Common myeloid progenitor, CD34-positive (primary cell): ENCODE measurements around the gene CDC123.

Experiments used
- CTCF ChIA-PET: fragments of 350-600 bp; sonication (Branson Sonifier 250); formaldehyde crosslinking; loops from one replicate; lab custom pipeline; 2021; ENCODE audit warnings: antibody characterized with exemption; lab: Charles Lee
- POLR2A ChIA-PET: fragments of 350-600 bp; sonication (Branson Sonifier 250); formaldehyde crosslinking; loops from one replicate; lab custom pipeline; 2021; ENCODE audit warnings: antibody characterized with exemption; lab: Charles Lee
- DNase-seq, 3 donors: peaks; one replicate each; pipeline versions ENCODE4 v3.0.0 to v3.0.0-alpha.2; 2013
- H3K27ac ChIP-seq, 2 experiments: 1 replicate in 1 of 2; 2 replicates in 1 of 2; pipeline ENCODE4 v1.7.0; 2013; ENCODE audit warnings: inconsistent platforms in 2 of 2, low read length in 2 of 2, mild to moderate bottlenecking in 2 of 2, low read depth in 1 of 2, moderate library complexity in 1 of 2; ENCODE audit not compliant: severe bottlenecking in 2 of 2, insufficient read depth in 1 of 2, poor library complexity in 1 of 2
- H3K27me3 ChIP-seq, 5 experiments: replicated peaks in 2 of 5; 1 replicate in 3 of 5; 2 replicates in 2 of 5; pipeline versions ENCODE4 v1.6.1 to v1.7.0; 2013; ENCODE audit warnings: low read length in 4 of 5, mild to moderate bottlenecking in 2 of 5, moderate library complexity in 2 of 5, inconsistent platforms in 1 of 5; ENCODE audit not compliant: insufficient read depth in 5 of 5, control insufficient read depth in 4 of 5
- H3K36me3 ChIP-seq, 4 experiments: 1 replicate in 2 of 4; 2 replicates in 2 of 4; pipeline versions ENCODE4 v1.6.1 to v1.7.0; 2013; ENCODE audit warnings: low read length in 3 of 4, control low read depth in 1 of 4, mild to moderate bottlenecking in 1 of 4; ENCODE audit not compliant: control insufficient read depth in 4 of 4, insufficient read depth in 4 of 4
- H3K4me1 ChIP-seq, 4 experiments: 1 replicate in 3 of 4; 2 replicates in 1 of 4; pipeline versions ENCODE4 v1.6.1 to v1.7.1; 2013; ENCODE audit warnings: low read length in 3 of 4, mild to moderate bottlenecking in 3 of 4, control low read depth in 1 of 4, inconsistent platforms in 1 of 4, moderate library complexity in 1 of 4; ENCODE audit not compliant: control insufficient read depth in 4 of 4, insufficient read depth in 4 of 4; ENCODE audit errors: control extremely low read depth in 1 of 4
- H3K4me3 ChIP-seq, 7 experiments: 1 replicate in 4 of 7; 2 replicates in 3 of 7; pipeline versions ENCODE4 v1.5.1 to v1.7.0; 2013; ENCODE audit warnings: mild to moderate bottlenecking in 7 of 7, low read length in 6 of 7, moderate library complexity in 6 of 7, inconsistent platforms in 2 of 7, low read depth in 2 of 7, control low read depth in 1 of 7; ENCODE audit not compliant: insufficient read depth in 4 of 7, control insufficient read depth in 1 of 7; ENCODE audit errors: extremely low read depth in 1 of 7
- H3K9me3 ChIP-seq, 5 experiments: 1 replicate in 4 of 5; 2 replicates in 1 of 5; pipeline versions ENCODE4 v1.6.1 to v1.7.1; 2013; ENCODE audit warnings: low read length in 4 of 5, mild to moderate bottlenecking in 2 of 5, inconsistent platforms in 1 of 5, low read depth in 1 of 5, moderate library complexity in 1 of 5; ENCODE audit not compliant: control insufficient read depth in 4 of 5, insufficient read depth in 2 of 5; ENCODE audit errors: control extremely low read depth in 1 of 5
- WGBS: methylation state at CpG from one replicate; pipeline ENCODE4 v1.1.5; 2013; ENCODE audit not compliant: insufficient coverage; 5-methylcytosine and 5-hydroxymethylcytosine counted together

Gene CDC123

DNA sequence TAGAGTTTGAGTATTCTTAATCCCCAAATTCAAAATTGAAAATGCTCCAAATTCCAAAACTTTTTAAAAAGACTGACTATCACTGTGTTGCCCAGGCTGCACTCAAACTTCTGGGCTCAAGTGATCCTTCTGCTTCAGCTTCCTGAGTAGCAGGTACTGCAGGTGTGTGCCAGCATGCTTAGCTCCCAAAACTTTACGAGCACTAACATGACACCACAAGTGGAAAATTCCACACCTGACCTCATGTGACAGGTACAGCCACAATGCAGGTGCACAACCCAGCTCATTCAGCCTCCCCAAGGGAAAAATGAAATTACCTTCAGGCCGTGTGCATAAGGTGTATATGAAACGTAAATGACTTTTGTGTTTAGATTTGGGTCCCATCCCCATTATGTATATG, 16.5 kb downstream of the CDC123 start:
- H3K36me3 ChIP-seq: peaks cover 17 to 73% (median 47%) of the 10 kb centered on the region in 4 experiments
- H3K4me3 ChIP-seq: no peak overlapping the region
- H3K27me3 ChIP-seq: no peaks in the 10 kb centered on the region
- H3K4me1 ChIP-seq: peaks cover 0 to 9% (median 2%) of the 10 kb centered on the region in 4 experiments
- no peak overlapping the region for H3K27ac ChIP-seq
- WGBS: no CpG with 5 or more reads among the region's 3 CpGs
- ChIA-PET POLR2A (interaction anchor here (0.5 kb wide), 1 partner anchor 126 kb away, joined by 3 read pairs; no protein-coding TSS in a partner anchor), CTCF (interaction anchor here (0.5 to 4.9 kb wide), 7 partner anchors 10 to 498 kb away, joined by 3 to 27 read pairs (median 4); partner anchors contain the start of genes CDC123 and NUDT5)
- no peaks in the 10 kb centered on the region for H3K9me3 ChIP-seq
- DNase-seq: no peak

DNA sequence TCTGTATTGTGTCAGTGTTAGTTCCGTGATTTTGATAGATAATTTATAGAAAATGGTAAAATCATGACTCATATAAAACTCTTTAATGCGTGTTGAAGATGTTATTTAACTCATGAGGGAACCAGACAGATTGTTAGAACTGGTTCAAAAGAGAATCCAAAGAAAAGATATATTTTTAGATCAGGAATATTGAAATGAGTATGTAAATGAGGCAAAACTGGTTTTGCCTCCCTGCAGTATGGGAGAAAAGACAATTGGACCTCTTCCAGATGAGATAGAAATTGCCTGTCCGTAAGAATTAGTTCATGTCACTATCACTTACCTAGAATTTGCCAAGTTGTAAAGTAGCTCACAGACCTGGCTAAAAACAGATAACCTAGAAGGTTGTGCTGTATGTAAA, 17.6 kb downstream of the CDC123 start:
- DNase-seq: no peak
- no peaks in the 10 kb centered on the region for H3K27me3 ChIP-seq
- peaks cover 8 to 68% (median 47%) of the 10 kb centered on the region in 4 experiments for H3K36me3 ChIP-seq
- H3K27ac ChIP-seq: no peak overlapping the region
- H3K9me3 ChIP-seq: no peaks in the 10 kb centered on the region
- H3K4me1 ChIP-seq: peaks cover 0 to 9% (median 2%) of the 10 kb centered on the region in 4 experiments
- ChIA-PET CTCF (interaction anchor here (0.7 to 4.9 kb wide), 14 partner anchors 9 to 494 kb away, joined by 3 to 27 read pairs (median 4); partner anchors contain the start of genes CDC123 and NUDT5), POLR2A (interaction anchor here (0.7 kb wide), 1 partner anchor 443 kb away, joined by 3 read pairs; no protein-coding TSS in a partner anchor)
- no peak overlapping the region for H3K4me3 ChIP-seq
- 92% methylated on average over 2 of the region's 3 CpGs for WGBS

DNA sequence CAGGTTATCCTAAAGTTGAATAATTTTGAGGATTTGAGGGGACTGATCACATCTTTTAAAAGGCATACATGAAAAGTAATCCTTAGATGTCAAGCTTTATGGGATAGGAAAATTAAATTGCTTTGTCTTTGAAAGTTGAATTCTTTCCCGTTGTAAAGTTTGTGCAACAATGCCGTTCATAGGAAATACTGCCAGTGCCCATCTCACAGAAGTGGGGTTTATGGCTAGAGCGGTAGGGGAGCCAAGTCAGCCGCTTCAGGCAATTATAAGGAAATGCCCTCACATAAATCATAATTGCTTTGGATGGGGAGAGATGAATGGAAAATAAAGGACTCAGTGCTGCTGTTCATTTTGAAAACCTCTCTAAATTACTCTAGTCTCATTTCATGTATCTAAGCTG, 18.1 kb downstream of the CDC123 start:
- Histone ChIP-seq H3K4me3 (no peak overlapping the region), H3K27me3 (no peaks in the 10 kb centered on the region), H3K27ac (peak overlapping the region in 1 of 2 experiments; percentile 19), H3K9me3 (no peaks in the 10 kb centered on the region), H3K36me3 (peaks cover 6 to 70% (median 46%) of the 10 kb centered on the region in 4 experiments), H3K4me1 (peaks cover 0 to 9% (median 2%) of the 10 kb centered on the region in 4 experiments)
- POLR2A ChIA-PET: interaction anchor here (0.7 kb wide), 1 partner anchor 443 kb away, joined by 3 read pairs; no protein-coding TSS in a partner anchor
- CTCF ChIA-PET: interaction anchor here (0.6 to 4.9 kb wide), 21 partner anchors 9 to 688 kb away, joined by 3 to 27 read pairs (median 4); partner anchors contain the start of genes CDC123 and NUDT5
- WGBS: 93% methylated on average over 2 of the region's 4 CpGs
- DNase-seq: no peak

DNA sequence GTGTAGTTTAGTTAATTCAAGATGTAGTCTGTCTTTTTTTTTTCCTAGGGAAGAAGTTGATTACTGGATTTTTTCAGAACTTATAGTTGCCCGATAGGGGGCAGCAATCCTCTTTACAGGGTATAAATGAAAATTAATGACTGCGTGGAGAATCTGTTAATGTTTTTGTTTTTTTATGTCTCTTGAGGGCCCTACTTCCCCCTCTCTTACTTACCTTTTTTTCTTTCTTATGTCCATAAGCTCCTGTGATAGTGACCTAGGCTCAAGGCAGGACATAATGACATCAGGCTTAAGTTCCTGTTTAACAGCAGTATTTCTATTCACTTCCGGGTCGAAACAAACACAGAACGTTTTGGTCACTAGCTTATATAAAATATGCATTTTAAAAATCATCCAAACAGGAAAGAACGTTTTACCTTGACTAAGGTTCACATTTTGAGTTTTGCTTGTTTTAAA, 18.8 kb downstream of the CDC123 start:
- peak; percentile 78 to 87 (median 81) for DNase-seq
- Histone ChIP-seq H3K36me3 (peaks cover 6 to 72% (median 44%) of the 10 kb centered on the region in 4 experiments), H3K27ac (peak overlapping the region; percentile 10 to 19), H3K9me3 (no peaks in the 10 kb centered on the region), H3K27me3 (no peaks in the 10 kb centered on the region), H3K4me3 (peak overlapping the region in 2 of 7 experiments; percentile 30 to 65), H3K4me1 (peaks cover 0 to 9% (median 2%) of the 10 kb centered on the region in 4 experiments)
- 13% methylated on average over 3 of the region's 6 CpGs for WGBS
- ChIA-PET POLR2A (interaction anchor here (0.5 to 0.7 kb wide), 3 partner anchors 8 to 256 kb away, joined by 3 to 5 read pairs (median 3); no protein-coding TSS in a partner anchor), CTCF (interaction anchor here (0.8 to 4.9 kb wide), 32 partner anchors 9 to 687 kb away, joined by 3 to 27 read pairs (median 3); partner anchors contain the start of genes CDC123 and NUDT5)

DNA sequence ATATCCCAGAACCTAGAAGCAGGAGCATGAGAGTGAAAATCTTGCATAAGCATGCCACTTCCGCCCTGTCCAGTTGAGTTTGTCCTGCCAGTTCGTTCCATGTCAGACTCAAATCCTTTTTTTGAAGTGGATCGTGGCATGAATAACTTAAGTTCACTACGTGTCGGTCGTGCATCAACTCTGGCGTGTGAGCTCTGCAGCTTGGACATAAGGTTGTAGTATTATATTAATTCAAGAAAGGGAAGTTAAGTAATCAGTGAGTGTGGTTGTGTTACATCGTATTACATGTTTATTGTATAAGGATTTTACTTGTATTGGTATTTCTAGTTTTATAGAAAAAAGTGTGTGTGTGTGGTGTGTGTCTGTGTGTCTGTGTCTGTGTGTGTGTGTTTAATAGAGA, 23.0 kb downstream of the CDC123 start:
- H3K36me3 ChIP-seq: peaks cover 4 to 62% (median 27%) of the 10 kb centered on the region in 4 experiments
- no peaks in the 10 kb centered on the region for H3K27me3 ChIP-seq
- H3K4me3 ChIP-seq: no peak overlapping the region
- no peak for DNase-seq
- peaks cover 0 to 20% (median 7%) of the 10 kb centered on the region in 4 experiments for H3K4me1 ChIP-seq
- CTCF ChIA-PET: interaction anchor here (0.6 to 2.5 kb wide), 5 partner anchors 10 to 492 kb away, joined by 3 to 7 read pairs (median 5); no protein-coding TSS in a partner anchor
- H3K27ac ChIP-seq: peak overlapping the region in 1 of 2 experiments; percentile 75
- no peaks in the 10 kb centered on the region for H3K9me3 ChIP-seq
- POLR2A ChIA-PET: interaction anchor here (0.6 kb wide), 1 partner anchor 28 kb away, joined by 3 read pairs; no protein-coding TSS in a partner anchor
- 94% methylated on average over 8 of the region's 8 CpGs for WGBS

DNA sequence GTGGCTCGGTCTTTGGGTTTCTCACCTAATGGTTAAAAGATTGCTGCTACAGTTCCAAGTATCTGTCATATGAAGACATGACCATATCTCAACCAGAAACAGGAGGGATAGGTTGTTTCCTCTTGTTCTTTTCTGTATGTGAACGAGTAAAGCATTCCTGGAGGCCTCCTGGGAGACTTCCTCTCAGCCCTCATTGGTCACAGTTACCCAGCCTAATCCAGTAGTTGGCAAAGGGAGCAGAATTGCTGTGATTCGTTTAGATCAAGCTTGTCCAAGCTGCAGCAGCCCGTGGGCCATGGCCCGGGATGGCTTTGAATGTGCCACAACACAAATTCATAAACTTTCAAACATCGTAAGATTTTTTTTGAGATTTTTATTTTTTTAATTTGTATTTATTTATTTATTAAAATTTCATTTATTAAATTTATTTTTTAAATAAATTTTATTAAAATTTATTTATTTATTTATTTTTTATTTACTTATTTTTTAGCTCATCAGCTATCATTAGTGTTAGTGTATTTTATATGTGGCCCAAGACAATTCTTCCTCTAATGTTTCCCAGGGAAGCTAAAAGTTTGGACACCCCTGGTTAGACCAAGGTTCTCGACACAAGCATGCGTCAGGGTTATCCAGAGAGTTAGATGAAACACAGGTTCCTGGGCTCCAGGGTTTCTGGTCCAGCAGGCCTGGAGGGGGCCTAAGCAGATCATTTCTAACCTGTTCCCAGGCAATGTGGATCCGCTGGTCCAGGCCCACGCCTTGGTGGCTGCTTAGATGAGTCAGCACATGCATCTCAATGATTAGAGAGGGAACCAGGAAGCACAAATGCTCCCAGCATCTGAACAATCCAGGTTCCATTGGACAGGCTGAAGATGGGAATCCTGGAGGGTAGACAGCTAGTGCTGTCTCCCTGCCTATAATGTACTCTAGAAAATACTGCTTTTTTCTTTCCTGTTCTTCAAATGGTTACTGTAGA, 25.6 kb downstream of the CDC123 start:
- Histone ChIP-seq H3K4me3 (no peak overlapping the region), H3K9me3 (no peaks in the 10 kb centered on the region), H3K27me3 (no peaks in the 10 kb centered on the region), H3K36me3 (peaks cover 8 to 57% (median 37%) of the 10 kb centered on the region in 4 experiments), H3K27ac (peak overlapping the region; percentile 25 to 38), H3K4me1 (peaks cover 0 to 11% (median 4%) of the 10 kb centered on the region in 4 experiments)
- WGBS: 82% methylated on average over 5 of the region's 10 CpGs
- CTCF ChIA-PET: interaction anchor here (0.7 to 1.6 kb wide), 3 partner anchors 20 to 435 kb away, joined by 3 to 6 read pairs (median 3); no protein-coding TSS in a partner anchor
- POLR2A ChIA-PET: no interaction called here
- peak in 2 of 3 donors; percentile 54 to 66 for DNase-seq
